GM21825 (cell line): ENCODE data around the gene KRTAP13-3.

ENCODE experiments used
- ATAC-seq: cut with Tn5 transposase; IDR thresholded peaks from one replicate; pipeline ENCODE4 v1.9.1; 2021; ENCODE audit warnings: mild to moderate bottlenecking, moderate library complexity; ENCODE audit not compliant: unreplicated experiment

Gene KRTAP13-3

GRCh38 chr21:30425826-30426225 lies at the start of gene KRTAP13-3:
TSS of gene KRTAP13-3 (minus strand) at chr21:30425926. CDS start at chr21:30425912, 14 bp downstream.
- ATAC-seq = no peak

GRCh38 chr21:30468900-30469714 lies 43.4 kb upstream of the KRTAP13-3 start:
- no peak for ATAC-seq

- no peak for ATAC-seq
Measured at GRCh38 chr21:30463713-30464112, 38.0 kb upstream of the KRTAP13-3 start.

GRCh38 chr21:30448514-30448913 lies 22.8 kb upstream of the KRTAP13-3 start:
- ATAC-seq = no peak

GRCh38 chr21:30447056-30447455 lies 21.3 kb upstream of the KRTAP13-3 start:
- ATAC-seq = no peak

GRCh38 chr21:30444204-30444603 lies 18.5 kb upstream of the KRTAP13-3 start:
- ATAC-seq = no peak

- no peak for ATAC-seq
Measured at GRCh38 chr21:30443226-30443625, 17.5 kb upstream of the KRTAP13-3 start.

- no peak for ATAC-seq
Measured at GRCh38 chr21:30439975-30440374, 14.2 kb upstream of the KRTAP13-3 start, which contains the start of gene KRTAP15-1. TSS of gene KRTAP15-1 (plus strand) at chr21:30440275. CDS start at chr21:30440328, 53 bp downstream.

GRCh38 chr21:30437010-30437565 lies 11.4 kb upstream of the KRTAP13-3 start:
- no peak for ATAC-seq

- no peak for ATAC-seq
Measured at GRCh38 chr21:30434033-30434631, 8.4 kb upstream of the KRTAP13-3 start.

GRCh38 chr21:30430170-30430655 lies 4.5 kb upstream of the KRTAP13-3 start, which contains the start of gene KRTAP13-4:
TSS of gene KRTAP13-4 (plus strand) at chr21:30430220. CDS start at chr21:30430276, 56 bp downstream.
- ATAC-seq = no peak

GRCh38 chr21:30426731-30427130 lies 1.0 kb upstream of the KRTAP13-3 start:
- ATAC-seq = no peak

- ATAC-seq = no peak
Measured at GRCh38 chr21:30415993-30416392, 9.7 kb downstream of the KRTAP13-3 start.

GRCh38 chr21:30408782-30409494 lies 16.8 kb downstream of the KRTAP13-3 start:
- ATAC-seq = no peak

GRCh38 chr21:30395731-30396130 lies 30.0 kb downstream of the KRTAP13-3 start, which contains the start of gene KRTAP13-1:
TSS of gene KRTAP13-1 (plus strand) at chr21:30396031. CDS start at chr21:30396087, 56 bp downstream.
- no peak for ATAC-seq

GRCh38 chr21:30391492-30392025 lies 34.2 kb downstream of the KRTAP13-3 start:
- ATAC-seq = no peak

- no peak for ATAC-seq
Measured at GRCh38 chr21:30382201-30382600, 43.5 kb downstream of the KRTAP13-3 start.
